HG03442 (cell line): ENCODE results near the gene TP53AIP1.

Experiments used
- ATAC-seq: cut with Tn5 transposase; IDR thresholded peaks from one replicate; pipeline ENCODE4 v1.9.1; 2021; ENCODE audit warnings: mild to moderate bottlenecking, moderate library complexity; ENCODE audit not compliant: unreplicated experiment

TP53AIP1 gene, protein sequence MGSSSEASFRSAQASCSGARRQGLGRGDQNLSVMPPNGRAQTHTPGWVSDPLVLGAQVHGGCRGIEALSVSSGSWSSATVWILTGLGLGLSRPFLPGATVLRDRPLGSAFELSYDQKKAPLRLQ

DNA sequence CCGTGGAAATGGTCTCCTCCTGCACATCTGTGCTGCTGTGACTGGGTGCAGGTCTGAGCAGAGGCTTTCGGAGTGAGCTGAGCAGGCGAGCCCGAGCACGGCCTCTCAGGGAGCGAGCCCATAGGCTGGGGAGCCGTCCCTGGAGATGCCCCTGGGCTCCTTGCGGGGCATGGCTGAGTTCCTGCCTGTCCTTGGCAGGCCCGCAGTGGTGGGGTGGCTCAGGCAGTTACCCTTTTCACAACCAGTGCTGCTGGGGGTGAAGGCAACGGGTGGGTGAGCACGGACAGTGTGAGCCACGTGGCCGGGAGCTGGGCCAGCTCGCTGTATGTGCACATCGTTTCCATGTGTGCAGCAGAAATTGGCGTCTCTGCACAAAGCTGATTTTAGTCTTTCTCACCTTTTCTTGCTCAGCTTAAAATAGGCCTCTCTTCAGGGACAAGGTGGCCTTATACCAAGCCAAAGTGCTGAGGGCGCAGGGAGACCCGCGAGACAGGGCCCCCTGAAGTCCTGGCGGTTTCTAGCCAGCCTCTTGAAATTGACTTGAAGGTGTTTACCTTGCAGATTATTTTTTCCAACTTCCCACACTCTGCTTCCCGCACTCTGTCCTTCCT lies at the start of gene TP53AIP1:
TP53AIP1 (minus strand) TSS at position 55 of the 611 bp plus-strand sequence. CDS start 5,053 bp downstream, outside the sequence.
- ATAC-seq = no peak

DNA sequence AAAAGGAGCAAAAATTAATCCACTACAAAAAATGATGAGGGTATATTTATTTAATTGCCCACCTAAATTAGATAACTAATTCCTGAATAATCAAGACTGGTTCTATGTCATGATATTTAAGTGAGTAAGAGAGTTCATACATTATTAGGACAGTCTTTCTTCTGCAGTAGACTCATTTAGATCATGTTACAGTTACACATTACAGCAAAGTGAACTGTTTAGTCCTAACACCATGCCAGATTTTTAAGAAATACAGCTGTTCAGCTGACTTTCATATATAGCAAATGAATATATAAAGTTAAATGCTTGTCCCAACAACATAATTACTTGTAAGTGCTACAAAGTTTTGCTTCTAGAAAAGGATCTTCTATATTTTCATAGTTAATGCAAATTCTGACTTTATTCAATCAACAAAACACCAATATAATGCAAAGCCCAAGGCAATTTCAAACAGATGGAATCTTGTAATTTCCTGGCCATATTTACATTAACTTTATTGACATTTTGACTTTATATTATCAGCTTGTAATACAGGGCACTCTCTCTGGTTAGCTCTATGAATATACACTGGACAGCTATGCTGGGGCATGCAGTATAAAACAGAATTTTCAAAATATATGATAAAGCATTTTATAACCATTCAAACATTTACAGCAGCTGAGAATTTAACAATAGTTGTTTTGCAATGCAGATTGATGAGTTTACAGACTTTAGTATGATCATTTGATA lies 45.7 kb upstream of the TP53AIP1 start:
- no peak for ATAC-seq

DNA sequence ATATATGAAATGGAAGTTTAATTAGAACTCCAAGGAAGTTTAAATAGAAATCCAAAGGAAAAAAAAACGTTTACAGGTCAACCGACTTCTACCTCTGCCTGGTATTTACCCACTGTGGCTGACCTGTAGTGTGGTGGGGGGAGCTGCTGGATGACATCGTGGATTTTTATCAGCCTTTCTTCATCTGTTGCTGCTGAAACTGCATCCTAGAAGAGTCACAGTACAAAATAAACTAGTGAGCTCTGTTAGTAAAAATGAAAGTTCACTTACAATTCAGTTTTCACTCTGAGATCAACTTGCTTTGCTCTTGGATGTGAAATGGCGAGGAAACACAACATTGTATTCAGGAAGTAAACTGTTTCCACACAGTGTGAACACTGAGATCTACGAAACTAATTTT lies 43.2 kb upstream of the TP53AIP1 start:
- no peak for ATAC-seq

DNA sequence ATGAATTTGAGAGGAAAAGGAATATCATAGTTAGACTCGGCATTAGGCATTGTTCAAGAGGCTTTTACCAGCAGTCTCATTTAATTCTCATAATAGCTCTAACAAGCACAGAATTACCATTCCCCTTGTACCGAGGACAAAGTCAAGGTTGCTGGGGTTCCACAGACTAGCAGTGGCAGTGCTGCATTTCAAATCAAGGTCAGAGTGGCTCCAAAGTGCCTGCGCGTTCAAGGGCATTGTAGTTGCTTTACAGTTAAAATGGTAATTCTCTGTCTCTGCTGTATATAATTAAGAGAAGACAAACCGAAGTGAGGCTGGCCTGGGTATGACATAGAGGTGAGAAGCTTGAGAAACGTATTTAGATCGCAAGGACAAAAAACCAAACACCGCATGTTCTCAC lies 40.4 kb upstream of the TP53AIP1 start:
- ATAC-seq = no peak

DNA sequence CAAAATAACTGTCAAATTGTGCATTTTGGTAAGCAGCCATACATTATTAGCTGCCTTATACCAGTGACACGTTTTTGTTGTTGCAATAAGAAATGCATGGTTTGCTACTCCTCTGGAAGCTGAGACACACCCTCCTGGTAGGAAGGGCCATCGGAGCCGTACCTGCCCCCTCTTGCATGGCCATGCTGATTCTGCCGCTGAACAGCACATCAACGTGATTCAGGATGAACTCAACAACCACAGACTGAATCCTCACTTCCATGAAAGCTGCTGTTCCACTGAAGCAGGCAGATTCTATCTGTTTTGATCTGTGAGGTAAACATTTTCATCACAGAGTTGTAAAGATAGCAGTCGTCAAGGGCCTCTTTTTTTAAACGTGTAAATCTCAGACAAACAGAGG lies 38.6 kb upstream of the TP53AIP1 start:
- ATAC-seq = no peak

DNA sequence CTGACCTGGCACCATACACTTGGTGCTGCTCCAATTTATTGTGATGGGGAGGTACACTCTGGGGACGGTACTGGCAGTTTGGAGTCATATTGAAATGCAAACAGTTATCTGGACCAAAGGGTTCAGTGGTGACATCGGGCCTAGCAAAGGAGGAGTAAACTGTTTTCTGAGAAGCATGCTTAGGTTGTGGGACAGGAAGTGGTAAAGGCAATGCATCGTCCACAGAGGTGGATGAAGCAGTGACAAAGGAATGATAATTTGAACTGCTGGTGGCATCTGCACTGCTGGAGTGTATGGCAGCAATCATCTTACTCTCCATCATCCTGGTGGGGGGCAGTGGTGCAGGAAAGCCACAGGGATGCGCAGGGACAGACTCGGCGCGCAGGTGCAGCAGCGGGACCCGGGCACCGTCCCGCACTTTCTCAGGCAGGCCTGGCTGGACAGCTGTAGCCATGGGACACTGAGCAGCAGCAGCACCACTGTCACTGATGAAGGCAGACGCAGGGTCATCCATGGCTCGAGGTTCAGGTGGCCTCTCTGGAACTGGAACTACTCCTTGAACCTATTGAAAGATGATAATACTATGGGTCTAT lies 28.0 kb upstream of the TP53AIP1 start:
- no peak for ATAC-seq

DNA sequence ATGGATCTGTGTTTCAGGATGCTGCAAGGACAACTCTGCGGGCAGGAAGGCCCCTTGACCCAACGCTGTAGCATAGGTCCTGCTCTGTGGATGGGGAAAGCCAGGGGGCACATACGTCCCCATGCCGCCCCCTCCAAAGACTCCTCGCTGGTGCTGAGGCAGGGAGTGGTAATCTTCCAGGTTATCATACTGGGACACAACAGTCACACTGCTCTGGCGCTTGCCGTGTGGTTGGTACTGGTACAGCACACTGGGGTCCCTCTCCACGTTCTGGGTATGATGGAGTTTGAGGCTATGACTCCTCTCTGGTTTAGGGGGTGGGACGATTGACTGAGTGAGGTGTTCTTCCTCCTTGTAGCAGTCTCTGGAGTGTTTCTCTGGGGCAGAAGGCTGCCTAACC lies 26.2 kb upstream of the TP53AIP1 start:
- no peak for ATAC-seq

DNA sequence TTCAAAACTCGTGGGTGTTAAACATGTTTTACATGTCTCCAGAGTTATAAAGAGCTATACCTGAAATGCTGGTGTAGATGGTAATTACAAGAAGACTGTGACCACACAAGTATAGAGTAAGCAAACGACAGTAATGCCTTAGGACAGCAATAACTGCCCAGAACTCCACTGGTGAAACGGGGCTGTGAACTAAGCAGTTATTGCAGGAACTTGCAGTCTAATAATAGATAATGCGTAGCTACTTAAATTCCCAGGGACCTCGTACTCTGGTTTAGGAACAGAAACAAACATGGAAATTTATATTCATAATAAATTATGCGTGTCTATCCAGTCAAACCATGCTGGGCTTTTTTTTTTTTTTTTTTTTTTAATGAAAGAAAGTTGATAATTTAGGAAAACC lies 24.9 kb upstream of the TP53AIP1 start:
- no peak for ATAC-seq

DNA sequence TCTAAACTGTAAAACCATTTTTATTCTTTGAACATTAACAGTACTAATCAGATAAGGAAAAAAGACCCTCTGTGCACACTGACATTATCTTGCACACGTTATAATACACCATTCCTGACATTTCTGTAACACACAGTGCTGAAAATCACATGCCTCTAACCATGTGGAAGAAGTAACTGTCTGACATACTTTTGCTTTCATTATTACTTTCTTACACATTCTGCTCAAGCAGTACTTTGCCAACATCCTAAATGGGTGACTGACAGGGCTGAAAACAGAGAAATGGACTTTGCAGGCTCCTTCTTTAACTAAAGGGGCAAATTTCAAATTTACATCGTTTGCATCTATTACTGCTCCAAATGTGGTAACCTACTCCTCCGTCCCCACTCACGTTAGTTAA lies 22.8 kb upstream of the TP53AIP1 start:
- peak; percentile 100 for ATAC-seq

DNA sequence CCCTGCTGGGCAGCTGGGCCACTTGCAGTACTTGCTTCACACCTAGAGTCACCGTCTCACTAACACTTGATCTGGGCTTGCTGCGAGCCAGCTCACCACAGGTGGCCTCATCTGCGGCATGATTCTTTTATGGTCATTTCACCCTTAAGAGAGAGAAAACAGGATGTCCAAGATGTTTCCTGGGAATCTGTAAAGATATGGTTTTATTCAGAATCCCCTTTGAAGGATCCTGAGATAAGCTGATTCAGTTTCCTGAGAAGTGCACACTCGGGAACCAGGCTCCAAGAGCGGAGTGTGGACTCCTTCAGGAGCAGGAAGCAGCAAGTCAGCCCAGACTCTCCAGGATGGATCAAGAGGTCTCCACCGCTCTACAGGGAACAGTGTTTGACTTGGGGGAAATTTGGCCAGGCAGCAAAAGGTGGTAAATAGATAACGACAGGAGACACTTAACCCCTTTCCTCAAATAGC lies 21.8 kb upstream of the TP53AIP1 start:
- ATAC-seq = no peak

DNA sequence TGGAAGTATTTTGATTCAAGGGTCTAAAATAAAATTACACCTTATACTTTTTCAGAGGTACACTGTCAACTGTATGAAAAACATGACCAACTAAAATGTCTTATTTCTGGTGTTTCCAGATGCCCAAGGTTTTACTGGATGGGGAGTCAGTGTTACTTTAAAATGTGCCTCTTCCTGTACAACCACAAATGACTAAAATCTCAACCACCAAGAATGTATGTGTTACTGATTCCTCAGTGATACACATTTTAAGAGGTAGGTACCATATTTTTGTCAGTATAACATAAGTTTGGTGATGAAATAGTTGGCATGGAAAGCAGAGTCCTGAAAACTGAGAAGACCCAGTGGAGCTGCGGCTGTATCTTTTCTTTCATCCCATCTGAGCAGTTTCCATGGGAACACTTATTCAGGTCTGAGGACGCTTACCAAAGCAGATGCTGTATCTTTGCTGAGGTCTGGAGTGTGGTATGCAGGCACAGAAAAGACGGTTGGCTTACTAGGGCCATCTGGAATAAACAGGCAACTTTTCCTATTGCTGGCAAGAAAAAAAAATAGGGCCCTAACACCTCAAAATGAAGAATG lies 21.2 kb upstream of the TP53AIP1 start:
- ATAC-seq = no peak

DNA sequence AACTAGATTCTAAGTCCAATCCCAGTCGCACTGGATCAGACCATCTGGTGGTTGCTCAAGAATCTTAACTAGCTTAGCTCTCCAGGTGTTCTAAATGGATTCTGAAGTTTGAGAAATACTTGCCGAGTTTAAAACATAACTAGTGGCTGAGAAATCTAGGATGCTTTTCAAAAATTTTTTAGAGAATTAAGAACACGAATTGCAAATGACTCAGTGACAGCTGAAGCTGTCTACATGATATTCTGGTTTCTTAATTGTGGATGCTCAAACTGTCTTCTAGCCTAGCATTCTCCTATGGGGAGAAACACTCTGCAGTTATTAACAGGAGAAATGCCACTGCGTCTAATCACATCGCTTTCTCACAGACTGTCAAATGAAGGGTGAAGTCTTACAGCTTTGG lies 20.2 kb upstream of the TP53AIP1 start:
- no peak for ATAC-seq

DNA sequence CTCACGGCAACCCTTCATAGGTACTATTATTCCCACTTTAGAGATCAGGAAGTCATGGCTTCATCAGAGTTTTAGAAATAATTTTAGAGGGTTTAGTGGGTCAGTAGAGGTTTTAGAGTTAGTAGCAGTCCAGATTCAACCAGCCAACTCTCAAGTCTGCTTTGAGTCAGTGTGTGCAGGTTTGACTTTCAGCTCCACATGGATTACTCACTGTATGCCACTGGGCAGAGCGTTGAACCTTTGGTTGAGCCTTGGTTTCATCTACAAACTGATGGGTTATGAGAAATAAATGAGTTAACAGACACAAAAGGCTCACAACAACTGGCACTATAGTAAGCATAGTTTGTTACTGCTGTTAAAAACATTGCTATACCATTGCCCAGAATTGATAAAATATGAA lies 19.0 kb upstream of the TP53AIP1 start:
- ATAC-seq = no peak

DNA sequence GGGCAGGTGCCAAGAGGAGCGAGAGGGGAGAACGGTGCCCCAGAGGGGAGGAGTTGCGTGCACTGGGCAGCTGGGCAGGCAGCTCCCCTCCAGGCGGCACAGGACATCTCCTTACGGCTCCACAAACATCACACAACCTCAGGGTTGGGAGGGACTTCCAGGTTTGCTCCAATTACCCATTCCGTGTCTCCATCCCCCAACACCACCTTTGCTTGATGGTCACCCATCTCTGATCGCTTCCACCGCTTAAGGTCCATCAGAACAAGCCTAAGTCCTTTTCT lies 14.5 kb upstream of the TP53AIP1 start:
- ATAC-seq = no peak

DNA sequence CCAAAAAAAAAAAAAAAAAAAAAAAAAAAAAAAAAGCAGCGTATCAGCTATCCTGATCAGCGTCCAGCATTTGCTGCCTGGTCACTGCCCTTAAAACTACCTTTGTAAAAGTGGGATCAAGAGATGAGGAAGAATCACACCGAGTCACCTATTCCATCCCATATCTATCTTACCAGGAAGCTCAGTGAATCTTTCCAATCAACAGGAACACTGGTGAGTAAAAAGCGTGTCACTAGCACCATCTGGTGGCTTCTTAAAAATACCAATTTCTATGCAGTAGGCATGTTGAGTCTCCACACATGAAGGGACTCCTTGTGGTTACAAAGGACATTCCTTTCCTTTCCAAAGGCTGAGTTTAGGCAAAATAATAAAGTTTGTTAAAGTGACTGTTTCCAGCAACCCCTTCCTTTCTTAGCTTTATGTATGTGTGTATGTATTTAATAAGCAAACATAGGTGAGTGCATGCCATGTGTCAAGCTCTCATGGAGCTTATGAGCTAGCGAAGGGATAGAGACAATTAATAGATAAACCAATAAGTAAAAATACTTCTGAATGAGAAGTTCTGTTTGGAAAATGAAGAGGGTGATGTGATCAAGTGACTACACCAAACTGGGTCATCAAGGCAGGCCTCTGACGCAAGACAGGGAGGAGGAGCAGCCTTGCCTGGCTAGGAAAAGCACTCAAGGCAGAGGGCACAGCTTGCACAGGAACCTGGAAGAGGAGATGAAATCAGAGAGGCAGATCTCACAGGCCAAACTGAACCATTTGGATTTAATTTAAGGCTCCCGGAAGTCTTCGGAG lies 13.9 kb upstream of the TP53AIP1 start:
- ATAC-seq = peak; percentile 66

DNA sequence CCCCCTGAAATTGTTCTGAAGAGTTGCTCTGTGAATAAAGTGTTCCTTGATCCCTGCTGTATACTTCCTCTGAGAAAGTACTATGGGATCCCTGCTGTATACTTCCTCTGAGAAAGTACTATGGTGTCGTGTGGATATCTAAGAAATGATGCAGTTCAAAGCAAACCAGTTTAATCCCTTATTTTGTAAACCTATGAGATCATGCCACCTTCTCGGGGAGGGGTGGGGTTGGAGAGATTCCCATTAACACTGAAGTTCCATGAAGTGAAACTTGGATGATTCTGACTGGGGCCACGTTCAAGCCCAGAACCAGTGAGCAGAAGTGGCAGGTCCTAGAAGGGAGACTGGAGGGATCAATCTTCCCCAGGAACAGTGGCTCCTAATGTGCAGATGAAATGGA lies 13.0 kb upstream of the TP53AIP1 start:
- no peak for ATAC-seq

DNA sequence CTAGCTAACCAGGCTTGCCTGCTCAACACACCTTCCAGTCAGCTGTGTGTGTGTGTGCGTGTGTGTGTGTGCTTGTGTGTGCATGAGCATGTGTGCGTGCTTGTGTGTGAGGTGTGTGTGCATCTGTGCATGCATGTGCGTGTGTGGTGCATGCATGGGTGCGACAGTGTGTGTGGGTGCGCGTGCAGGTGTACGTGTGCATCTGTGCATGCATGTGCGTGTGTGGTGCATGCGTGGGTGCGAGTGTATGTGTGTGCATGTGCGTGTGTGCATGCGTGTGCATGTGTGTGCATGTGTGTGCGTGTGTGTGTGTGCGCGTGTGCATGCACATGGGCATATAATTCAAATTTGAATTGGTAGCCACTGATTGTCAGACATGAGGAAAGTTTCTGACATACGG lies 10.5 kb upstream of the TP53AIP1 start:
- no peak for ATAC-seq

DNA sequence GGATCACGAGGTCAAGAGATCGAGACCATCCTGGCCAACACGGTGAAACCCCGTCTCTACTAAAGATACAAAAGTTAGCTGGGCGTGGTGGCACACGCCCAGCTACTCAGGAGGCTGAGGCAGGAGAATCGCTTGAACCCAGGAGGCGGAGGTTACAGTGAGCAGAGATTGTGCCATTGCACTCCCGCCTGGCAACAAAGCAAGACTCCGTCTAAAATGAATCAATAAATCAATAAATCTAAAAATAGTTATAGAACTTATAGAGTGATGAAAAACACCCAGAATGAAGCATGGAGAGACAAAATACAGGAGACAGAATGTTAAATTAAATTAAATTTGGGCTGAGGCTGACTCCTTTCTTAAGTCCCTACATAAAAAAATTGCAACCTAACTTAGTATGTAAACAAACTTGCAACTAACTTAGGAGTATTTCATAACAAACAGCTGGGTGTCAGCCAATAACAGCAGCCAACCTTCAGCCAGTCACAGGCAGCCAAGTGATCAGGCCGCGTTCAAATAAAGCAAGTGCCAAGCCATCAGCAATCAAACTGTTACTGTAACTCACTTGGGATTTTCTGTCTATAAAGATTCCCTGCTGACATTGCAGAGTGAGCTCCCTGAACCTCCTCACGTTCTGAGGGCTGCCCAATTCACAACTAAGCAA lies 7.3 kb upstream of the TP53AIP1 start:
- no peak for ATAC-seq

DNA sequence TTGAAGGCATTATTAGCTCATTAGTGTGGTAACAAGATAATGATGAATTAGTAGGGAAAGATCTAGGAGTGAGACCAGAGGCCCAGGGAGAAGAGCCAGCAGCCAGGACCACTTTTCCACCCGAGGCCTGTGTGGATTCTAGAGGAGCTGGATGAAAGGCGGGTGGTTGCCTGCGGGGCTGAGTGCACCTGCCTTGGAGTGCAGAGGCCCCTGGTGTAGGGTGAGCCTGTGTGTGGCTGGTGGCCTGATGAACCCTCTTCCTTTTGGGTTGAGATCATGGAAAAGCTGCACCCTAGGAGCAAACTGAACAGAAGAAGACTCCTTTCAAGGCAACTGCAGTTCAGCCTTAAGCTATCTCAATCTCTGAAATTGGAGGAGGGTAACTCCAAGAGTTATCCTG lies 5.9 kb upstream of the TP53AIP1 start:
- no peak for ATAC-seq

DNA sequence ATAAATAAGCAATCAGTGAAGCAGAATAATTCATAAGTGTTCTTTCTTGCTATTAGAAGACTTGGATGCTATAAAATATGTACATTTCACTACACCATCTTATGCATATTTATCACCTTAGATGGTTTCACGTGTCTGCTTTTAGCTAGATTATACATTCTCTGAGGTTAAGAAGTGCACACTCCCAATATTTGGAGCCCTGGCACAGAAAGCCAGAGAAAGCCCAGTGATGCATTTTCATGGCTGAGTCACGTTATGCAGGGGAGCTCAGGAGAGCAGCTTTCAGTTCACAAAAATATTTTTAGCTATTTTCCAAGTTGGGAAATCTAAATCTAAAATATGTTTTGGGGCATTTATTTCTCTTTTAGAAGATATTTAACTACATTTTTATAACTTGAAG lies 5.1 kb upstream of the TP53AIP1 start:
- no peak for ATAC-seq

DNA sequence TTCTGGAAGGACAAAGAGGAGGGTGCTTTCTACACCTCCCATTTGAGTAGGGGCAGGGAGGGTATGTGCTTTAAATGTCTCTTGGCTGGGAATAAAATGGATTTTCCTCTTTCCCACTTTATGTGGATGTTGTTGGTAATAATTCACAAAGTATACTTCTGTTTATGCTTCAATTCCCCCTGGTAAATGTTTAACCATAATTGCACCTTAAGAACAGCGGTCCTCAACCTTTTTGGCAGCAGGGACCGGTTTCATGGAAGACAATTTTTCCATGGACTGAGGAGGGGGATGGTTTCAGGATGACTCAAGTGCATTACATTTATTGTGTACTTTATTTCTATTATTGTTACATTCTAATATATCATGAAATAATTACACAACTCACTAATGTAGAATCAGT lies 4.0 kb upstream of the TP53AIP1 start:
- ATAC-seq = no peak
